GM13977 (cell line): Measurements from ENCODE around the gene FGGY.
A peak's percentile ranks its signal among the peaks of the same experiment; 100 is the strongest.
"Not testable (repeated sequence)": the region's sequence is repeated elsewhere in the genome, so short reads cannot be mapped to it uniquely, and the experiment has no call there.

Experiments
- DNase-seq: peaks from one replicate; pipeline ENCODE4 v3.0.0; 2012; ENCODE audit warnings: low spot score
- CTCF ChIP-seq: IDR thresholded peaks from 2 replicates; pipeline ENCODE4 v1.5.1; 2012; ENCODE audit warnings: mild to moderate bottlenecking, control low read depth; ENCODE audit not compliant: insufficient read depth; ENCODE audit errors: extremely low read depth, missing control alignments
- in situ Hi-C: fragments of 300-500 bp; cut with MboI; formaldehyde crosslinking; loops from one replicate; pipeline ENCODE4 v1.12.0; 2022; ENCODE audit warnings: low sequenced_read_pairs, low pct_unique_long_range_greater_than_20kb, mixed read lengths, inconsistent platforms; ENCODE audit not compliant: unreplicated experiment

FGGY gene

GRCh38 chr1:59352065-59352464, 55.2 kb downstream of the FGGY start:
- no peak for DNase-seq
- no peak for TF ChIP-seq CTCF
- in situ Hi-C loops: no loop called here

GRCh38 chr1:59353453-59353852, 56.6 kb downstream of the FGGY start:
- no peak for DNase-seq
- TF ChIP-seq CTCF: no peak
- in situ Hi-C loops: no loop called here

- in situ Hi-C loops, DNase-seq: not testable (repeated sequence)
These were observed 57.3 kb downstream of the FGGY start for GRCh38 chr1:59354239-59354638.

GRCh38 chr1:59354709-59355337, 57.9 kb downstream of the FGGY start:
- DNase-seq: peak; percentile 34
- in situ Hi-C loops: no loop called here
- TF ChIP-seq CTCF: no peak

GRCh38 chr1:59355361-59355760, 58.5 kb downstream of the FGGY start:
- in situ Hi-C loops: no loop called here

GRCh38 chr1:59356627-59357026, 59.7 kb downstream of the FGGY start:
- TF ChIP-seq CTCF: no peak
- no peak for DNase-seq
- in situ Hi-C loops: no loop called here

More at GRCh38 chr1:59355361-59355760, 58.5 kb downstream of the FGGY start:
- no peak for TF ChIP-seq CTCF
- no peak for DNase-seq

- no peak for TF ChIP-seq CTCF
- in situ Hi-C loops: no loop called here
- DNase-seq: no peak
These were observed 60.9 kb downstream of the FGGY start for GRCh38 chr1:59357645-59358320.
